ENCODE measurements around the gene GATB.

DNA sequence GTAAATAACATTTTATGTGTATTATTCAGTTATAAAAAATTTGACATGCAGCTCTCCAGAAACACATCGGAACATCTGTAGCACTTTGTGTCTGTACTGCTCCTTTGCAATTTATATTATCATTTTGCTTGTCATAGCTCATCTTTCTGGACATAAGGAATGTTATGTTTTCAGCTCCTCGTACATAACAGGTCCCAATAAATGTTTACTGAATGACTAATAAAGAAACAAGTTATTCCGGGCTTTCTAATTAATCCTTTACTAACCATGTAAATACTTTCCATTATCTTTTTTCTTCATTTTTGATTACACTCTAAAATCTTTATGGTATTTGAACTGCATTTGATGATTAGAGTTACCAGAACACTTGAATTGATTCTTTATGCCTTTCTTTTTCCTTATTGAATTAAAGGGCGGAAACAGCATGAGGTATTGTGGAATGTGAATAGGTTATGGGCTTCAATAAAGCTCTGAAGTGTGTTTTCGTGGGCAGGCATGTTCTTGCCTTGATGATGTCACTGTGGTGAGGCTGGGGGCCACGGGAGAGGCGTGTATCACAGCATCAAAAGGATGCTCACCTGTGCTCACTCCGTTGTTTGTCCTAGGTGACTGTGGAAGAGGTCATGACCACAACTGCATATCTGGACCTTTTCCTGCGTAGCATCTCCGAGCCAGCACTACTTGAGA, 131.6 kb downstream of the GATB start:
- TF ChIP-seq POLR2A (IDR thresholded peaks at IDR 0.05) = no peak
- TF ChIP-seq, protein P1, sequence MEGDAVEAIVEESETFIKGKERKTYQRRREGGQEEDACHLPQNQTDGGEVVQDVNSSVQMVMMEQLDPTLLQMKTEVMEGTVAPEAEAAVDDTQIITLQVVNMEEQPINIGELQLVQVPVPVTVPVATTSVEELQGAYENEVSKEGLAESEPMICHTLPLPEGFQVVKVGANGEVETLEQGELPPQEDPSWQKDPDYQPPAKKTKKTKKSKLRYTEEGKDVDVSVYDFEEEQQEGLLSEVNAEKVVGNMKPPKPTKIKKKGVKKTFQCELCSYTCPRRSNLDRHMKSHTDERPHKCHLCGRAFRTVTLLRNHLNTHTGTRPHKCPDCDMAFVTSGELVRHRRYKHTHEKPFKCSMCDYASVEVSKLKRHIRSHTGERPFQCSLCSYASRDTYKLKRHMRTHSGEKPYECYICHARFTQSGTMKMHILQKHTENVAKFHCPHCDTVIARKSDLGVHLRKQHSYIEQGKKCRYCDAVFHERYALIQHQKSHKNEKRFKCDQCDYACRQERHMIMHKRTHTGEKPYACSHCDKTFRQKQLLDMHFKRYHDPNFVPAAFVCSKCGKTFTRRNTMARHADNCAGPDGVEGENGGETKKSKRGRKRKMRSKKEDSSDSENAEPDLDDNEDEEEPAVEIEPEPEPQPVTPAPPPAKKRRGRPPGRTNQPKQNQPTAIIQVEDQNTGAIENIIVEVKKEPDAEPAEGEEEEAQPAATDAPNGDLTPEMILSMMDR (IDR thresholded peaks at IDR 0.05) = no peak

All from tibial nerve (tissue), 3 donors.